GM19035 (cell line): ENCODE data around the gene ERVW-1.
"Not testable (repeated sequence)": the region's sequence is repeated elsewhere in the genome, so short reads cannot be mapped to it uniquely, and the experiment has no call there.

Experiments
- ATAC-seq: cut with Tn5 transposase; IDR thresholded peaks from one replicate; pipeline ENCODE4 v1.9.1; 2021; ENCODE audit not compliant: unreplicated experiment

The ERVW-1 gene

GRCh38 chr7:92477681-92478080 is at the start of gene ERVW-1:
Gene ERVW-1 (minus strand): TSS chr7:92477946. CDS start chr7:92470381, 7,565 bp downstream.
- ATAC-seq, result not testable (repeated sequence)

- no peak for ATAC-seq
These were observed 45.4 kb upstream of the ERVW-1 start for GRCh38 chr7:92523110-92523509.

- ATAC-seq, result no peak
These were observed 42.3 kb upstream of the ERVW-1 start for GRCh38 chr7:92520024-92520423.

- no peak for ATAC-seq
These were observed 39.9 kb upstream of the ERVW-1 start for GRCh38 chr7:92517631-92518030.

GRCh38 chr7:92513167-92513902 is 35.6 kb upstream of the ERVW-1 start:
- no peak for ATAC-seq

GRCh38 chr7:92508946-92509345 is 31.2 kb upstream of the ERVW-1 start:
- no peak for ATAC-seq

- no peak for ATAC-seq
These were observed 28.6 kb upstream of the ERVW-1 start for GRCh38 chr7:92506363-92506762.

GRCh38 chr7:92504563-92504962 is 26.8 kb upstream of the ERVW-1 start:
- ATAC-seq, result no peak

GRCh38 chr7:92503767-92504166 is 26.0 kb upstream of the ERVW-1 start:
- no peak for ATAC-seq

- ATAC-seq, result no peak
These were observed 20.8 kb upstream of the ERVW-1 start for GRCh38 chr7:92498557-92498956.

- ATAC-seq, result no peak
These were observed 19.1 kb upstream of the ERVW-1 start for GRCh38 chr7:92496876-92497275.

GRCh38 chr7:92489634-92490033 is 11.9 kb upstream of the ERVW-1 start:
- ATAC-seq, result no peak

- no peak for ATAC-seq
These were observed 10.1 kb upstream of the ERVW-1 start for GRCh38 chr7:92487804-92488203.

- no peak for ATAC-seq
These were observed 8.2 kb upstream of the ERVW-1 start for GRCh38 chr7:92485974-92486373.

- ATAC-seq, result no peak
These were observed 7.6 kb upstream of the ERVW-1 start for GRCh38 chr7:92485267-92485892.

GRCh38 chr7:92484226-92484625 is 6.5 kb upstream of the ERVW-1 start:
- not testable (repeated sequence) for ATAC-seq

- not testable (repeated sequence) for ATAC-seq
These were observed 5.9 kb upstream of the ERVW-1 start for GRCh38 chr7:92483624-92484023.

GRCh38 chr7:92479146-92479545 is 1.4 kb upstream of the ERVW-1 start:
- not testable (repeated sequence) for ATAC-seq

- no peak for ATAC-seq
These were observed 965 bp upstream of the ERVW-1 start for GRCh38 chr7:92478711-92479110.

GRCh38 chr7:92478095-92478494 is 349 bp upstream of the ERVW-1 start:
- ATAC-seq, result no peak

- ATAC-seq, result not testable (repeated sequence)
These were observed 1.7 kb downstream of the ERVW-1 start for GRCh38 chr7:92475851-92476590.

- ATAC-seq, result not testable (repeated sequence)
These were observed 2.4 kb downstream of the ERVW-1 start for GRCh38 chr7:92475261-92475770.
